ENCODE data around the gene ANKDD1B. TPM values are rescaled to one million over a fixed set of nuclear protein-coding genes. Genes with fewer than 3 reads are reported as not detected.

Gene ANKDD1B
- polyA plus RNA-seq, 1 of the 3 experiments (the other 2 are of a cell fraction), result 0.12 TPM

DNA sequence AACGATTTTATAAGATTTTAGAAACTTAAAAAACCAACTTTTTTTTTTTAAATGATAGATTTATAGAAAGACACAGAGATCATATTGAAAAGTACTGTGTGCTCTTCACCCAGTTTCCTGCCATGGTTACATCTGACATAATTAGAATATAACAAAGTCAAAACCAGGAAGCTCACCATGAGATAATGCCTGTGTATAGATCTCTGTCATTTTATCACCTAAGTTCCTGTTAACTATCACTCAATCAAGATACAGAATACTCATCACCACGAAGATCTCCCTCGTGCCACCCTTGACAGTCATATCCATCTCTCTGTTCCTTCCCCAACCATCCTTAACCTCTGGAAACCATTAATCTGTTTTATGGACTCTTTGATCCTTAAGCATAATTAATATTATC lies 66.9 kb downstream of the ANKDD1B start:
- H2AFZ ChIP-seq (ENCODE audit: low read depth), result no peak overlapping the region
- no peak overlapping the region for H3K4me2 ChIP-seq
- no peaks in the 10 kb centered on the region for H3K9me3 ChIP-seq
- peaks cover 4% of the 10 kb centered on the region for H3F3A ChIP-seq (replicated peaks; ENCODE audit: insufficient read depth)
- H3K9ac ChIP-seq, result no peak overlapping the region
- 75% methylated on average over 3 of the region's 3 CpGs for WGBS (ENCODE audit: low lambda C conversion rate)
- ChIA-PET CTCF (no interaction called here), POLR2A (no interaction called here)
- peak overlapping the region in 1 of 2 experiments; percentile 75; a peak in 2 of 4 replicates for H3K27ac ChIP-seq (ENCODE audit: low read depth in 2 of 2, low read length in 1 of 2)
- no peak for DNase-seq
- no peaks in the 10 kb centered on the region for H3K9me2 ChIP-seq
- no peaks in the 10 kb centered on the region for H3K79me2 ChIP-seq (ENCODE audit: insufficient read depth)
- H3K4me3 ChIP-seq (ENCODE audit: low read depth in 2 of 2, low read length in 1 of 2), result no peak overlapping the region
- H4K20me1 ChIP-seq (ENCODE audit: insufficient read depth), result no peaks in the 10 kb centered on the region
- H3K36me3 ChIP-seq (replicated peaks in 1 of 2; ENCODE audit: control insufficient read depth in 1 of 2, insufficient read depth in 2 of 2, low read length in 1 of 2), result peaks cover under 1 to 8% of the 10 kb centered on the region in 2 experiments
- H3K27me3 ChIP-seq (ENCODE audit: insufficient read depth), result no peaks in the 10 kb centered on the region
- TF ChIP-seq RFX5 (IDR thresholded peaks at IDR 0.05; ENCODE audit: low read length), result no peak
- TF ChIP-seq GATA2 (CRISPR knock-in tag; IDR thresholded peaks at IDR 0.05), result 0 out of 2 replicates have a peak, but pooled peaks have one; percentile 8
- H3K4me1 ChIP-seq (ENCODE audit: control insufficient read depth in 1 of 2, insufficient read depth in 2 of 2, low read depth in 1 of 2, low read length in 1 of 2), result peaks cover 5 to 28% of the 10 kb centered on the region in 2 experiments; a peak in 3 of 4 replicates

DNA sequence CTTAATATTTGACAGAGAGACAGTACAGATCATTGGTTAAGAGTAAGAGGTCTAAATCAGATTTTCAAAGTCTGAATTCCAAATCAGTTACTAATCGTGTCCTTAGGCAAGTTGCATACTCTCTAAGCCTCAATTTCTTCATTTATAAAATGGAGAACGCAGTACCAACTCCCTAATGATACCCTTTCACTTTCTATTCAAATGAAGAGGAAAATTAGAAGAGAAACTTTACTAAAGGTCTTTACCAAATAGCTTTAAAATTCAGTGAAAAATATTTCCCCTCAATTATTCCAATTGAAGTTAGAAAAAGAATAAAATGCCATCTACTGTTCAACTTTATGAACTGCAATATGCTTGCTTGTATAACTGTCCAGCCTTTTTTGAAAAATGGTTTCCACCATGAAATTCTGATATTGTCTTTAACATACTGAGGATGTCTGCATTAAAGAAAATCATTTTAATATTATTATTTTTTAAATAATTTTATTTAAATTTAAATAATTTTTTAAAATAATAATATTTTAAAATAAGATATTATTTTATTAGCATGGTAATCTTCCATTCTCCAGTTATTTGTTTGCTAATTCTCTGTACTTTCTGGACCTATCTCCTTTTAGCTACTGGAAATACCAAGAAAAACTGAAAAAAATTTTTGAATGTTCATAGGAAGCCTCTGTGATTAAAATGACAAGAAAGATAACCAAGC lies 70.0 kb downstream of the ANKDD1B start:
- TF ChIP-seq, protein P1, sequence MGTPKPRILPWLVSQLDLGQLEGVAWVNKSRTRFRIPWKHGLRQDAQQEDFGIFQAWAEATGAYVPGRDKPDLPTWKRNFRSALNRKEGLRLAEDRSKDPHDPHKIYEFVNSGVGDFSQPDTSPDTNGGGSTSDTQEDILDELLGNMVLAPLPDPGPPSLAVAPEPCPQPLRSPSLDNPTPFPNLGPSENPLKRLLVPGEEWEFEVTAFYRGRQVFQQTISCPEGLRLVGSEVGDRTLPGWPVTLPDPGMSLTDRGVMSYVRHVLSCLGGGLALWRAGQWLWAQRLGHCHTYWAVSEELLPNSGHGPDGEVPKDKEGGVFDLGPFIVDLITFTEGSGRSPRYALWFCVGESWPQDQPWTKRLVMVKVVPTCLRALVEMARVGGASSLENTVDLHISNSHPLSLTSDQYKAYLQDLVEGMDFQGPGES (IDR thresholded peaks at IDR 0.05; ENCODE audit: low read depth, low read length), result no peak
- TF ChIP-seq EZH2phosphoT487 (IDR thresholded peaks at IDR 0.05; ENCODE audit: borderline replicate concordance, low read depth) (no peak), TCF12 (IDR thresholded peaks at IDR 0.05) (no peak), SMC3 (IDR thresholded peaks at IDR 0.05; ENCODE audit: low read depth, low read length) (peak; percentile 31), JUND (IDR thresholded peaks at IDR 0.05) (no peak), RAD21 (IDR thresholded peaks at IDR 0.05; ENCODE audit: low read length) (peak; percentile 68)
- TF ChIP-seq, protein P2, sequence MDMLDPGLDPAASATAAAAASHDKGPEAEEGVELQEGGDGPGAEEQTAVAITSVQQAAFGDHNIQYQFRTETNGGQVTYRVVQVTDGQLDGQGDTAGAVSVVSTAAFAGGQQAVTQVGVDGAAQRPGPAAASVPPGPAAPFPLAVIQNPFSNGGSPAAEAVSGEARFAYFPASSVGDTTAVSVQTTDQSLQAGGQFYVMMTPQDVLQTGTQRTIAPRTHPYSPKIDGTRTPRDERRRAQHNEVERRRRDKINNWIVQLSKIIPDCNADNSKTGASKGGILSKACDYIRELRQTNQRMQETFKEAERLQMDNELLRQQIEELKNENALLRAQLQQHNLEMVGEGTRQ (IDR thresholded peaks at IDR 0.05; ENCODE audit: borderline replicate concordance, low read depth, low read length), result no peak
- TF ChIP-seq, protein P3, sequence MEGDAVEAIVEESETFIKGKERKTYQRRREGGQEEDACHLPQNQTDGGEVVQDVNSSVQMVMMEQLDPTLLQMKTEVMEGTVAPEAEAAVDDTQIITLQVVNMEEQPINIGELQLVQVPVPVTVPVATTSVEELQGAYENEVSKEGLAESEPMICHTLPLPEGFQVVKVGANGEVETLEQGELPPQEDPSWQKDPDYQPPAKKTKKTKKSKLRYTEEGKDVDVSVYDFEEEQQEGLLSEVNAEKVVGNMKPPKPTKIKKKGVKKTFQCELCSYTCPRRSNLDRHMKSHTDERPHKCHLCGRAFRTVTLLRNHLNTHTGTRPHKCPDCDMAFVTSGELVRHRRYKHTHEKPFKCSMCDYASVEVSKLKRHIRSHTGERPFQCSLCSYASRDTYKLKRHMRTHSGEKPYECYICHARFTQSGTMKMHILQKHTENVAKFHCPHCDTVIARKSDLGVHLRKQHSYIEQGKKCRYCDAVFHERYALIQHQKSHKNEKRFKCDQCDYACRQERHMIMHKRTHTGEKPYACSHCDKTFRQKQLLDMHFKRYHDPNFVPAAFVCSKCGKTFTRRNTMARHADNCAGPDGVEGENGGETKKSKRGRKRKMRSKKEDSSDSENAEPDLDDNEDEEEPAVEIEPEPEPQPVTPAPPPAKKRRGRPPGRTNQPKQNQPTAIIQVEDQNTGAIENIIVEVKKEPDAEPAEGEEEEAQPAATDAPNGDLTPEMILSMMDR (IDR thresholded peaks at IDR 0.05), result peak; percentile 80
- H3K27me3 ChIP-seq (ENCODE audit: insufficient read depth), result no peaks in the 10 kb centered on the region
- H3K4me2 ChIP-seq, result no peak overlapping the region
- H3K4me3 ChIP-seq (ENCODE audit: low read depth in 2 of 2, low read length in 1 of 2), result no peak overlapping the region; a peak in 1 of 4 replicates
- H3K4me1 ChIP-seq (ENCODE audit: control insufficient read depth in 1 of 2, insufficient read depth in 2 of 2, low read depth in 1 of 2, low read length in 1 of 2), result peaks cover 5 to 12% of the 10 kb centered on the region in 2 experiments; a peak in 3 of 4 replicates
- no peak for DNase-seq
- H3K36me3 ChIP-seq (replicated peaks in 1 of 2; ENCODE audit: control insufficient read depth in 1 of 2, insufficient read depth in 2 of 2, low read length in 1 of 2), result peaks cover 6 to 12% of the 10 kb centered on the region in 2 experiments
- H4K20me1 ChIP-seq (ENCODE audit: insufficient read depth), result no peaks in the 10 kb centered on the region
- H3F3A ChIP-seq (replicated peaks; ENCODE audit: insufficient read depth), result peaks cover 4% of the 10 kb centered on the region
- no peaks in the 10 kb centered on the region for H3K9me2 ChIP-seq
- CTCF ChIA-PET, result interaction anchor here (0.6 to 4.3 kb wide), 28 partner anchors 10 to 494 kb away, joined by 3 to 28 read pairs (median 4); partner anchors contain the start of genes ANKRD31 and HMGCR
- H3K79me2 ChIP-seq (ENCODE audit: insufficient read depth), result no peaks in the 10 kb centered on the region
- POLR2A ChIA-PET, result interaction anchor here (0.7 to 1.0 kb wide), 2 partner anchors 30 to 445 kb away, joined by 3 to 4 read pairs; no protein-coding TSS in a partner anchor
- H2AFZ ChIP-seq (ENCODE audit: low read depth), result no peak overlapping the region
- WGBS (ENCODE audit: low lambda C conversion rate), result 21% methylated on average over 2 of the region's 2 CpGs
- peak overlapping the region in 1 of 2 experiments; percentile 16; a peak in 2 of 4 replicates for H3K27ac ChIP-seq (ENCODE audit: low read depth in 2 of 2, low read length in 1 of 2)
- no peak overlapping the region for H3K9ac ChIP-seq
- H3K9me3 ChIP-seq, result no peaks in the 10 kb centered on the region

Data from SK-N-SH (cell line).